GM03348 (cell line): Measurements from ENCODE around the gene CLCF1.

Source experiments
- DNase-seq: peaks from one replicate; pipeline ENCODE4 v3.0.0; 2012; ENCODE audit warnings: low spot score

CLCF1 gene

DNA sequence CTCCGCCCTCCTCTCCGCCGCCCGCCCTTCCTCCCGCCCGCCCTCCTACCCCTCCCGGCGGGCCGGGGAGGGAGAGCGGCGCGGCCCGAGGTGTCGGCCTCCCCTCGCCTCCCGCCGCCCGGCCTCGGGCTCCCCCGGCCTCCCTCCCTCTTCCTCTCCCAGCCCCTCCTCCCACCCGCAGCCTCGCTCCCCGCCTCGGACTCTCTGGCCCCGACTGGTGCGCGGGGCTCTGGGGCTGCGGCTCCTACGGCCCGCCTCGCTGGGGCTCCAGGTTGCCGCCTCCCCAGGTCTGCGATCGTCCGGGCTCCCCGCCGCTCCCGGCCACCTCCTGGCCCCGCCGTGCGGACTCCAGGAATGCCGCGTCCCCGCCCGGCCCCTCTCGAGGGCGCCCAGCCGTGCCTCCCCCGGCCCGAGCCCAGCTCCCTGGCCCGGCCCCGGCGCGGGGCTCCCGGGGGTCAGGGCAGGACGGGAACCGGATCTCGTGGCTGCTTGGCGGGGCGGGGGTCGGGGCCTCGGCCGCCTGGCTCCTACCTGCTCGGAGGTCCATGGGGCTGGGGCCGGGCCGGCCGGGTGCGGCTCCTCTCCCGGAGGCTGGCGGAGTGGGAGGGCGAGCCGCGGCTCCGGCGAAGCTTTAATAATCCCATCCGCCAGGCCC lies at the start of gene CLCF1:
TSS of gene CLCF1 (minus strand) at position 606 of the 655 bp plus-strand sequence. CDS start at position 547, 59 bp downstream.
- peak; percentile 87 for DNase-seq

DNA sequence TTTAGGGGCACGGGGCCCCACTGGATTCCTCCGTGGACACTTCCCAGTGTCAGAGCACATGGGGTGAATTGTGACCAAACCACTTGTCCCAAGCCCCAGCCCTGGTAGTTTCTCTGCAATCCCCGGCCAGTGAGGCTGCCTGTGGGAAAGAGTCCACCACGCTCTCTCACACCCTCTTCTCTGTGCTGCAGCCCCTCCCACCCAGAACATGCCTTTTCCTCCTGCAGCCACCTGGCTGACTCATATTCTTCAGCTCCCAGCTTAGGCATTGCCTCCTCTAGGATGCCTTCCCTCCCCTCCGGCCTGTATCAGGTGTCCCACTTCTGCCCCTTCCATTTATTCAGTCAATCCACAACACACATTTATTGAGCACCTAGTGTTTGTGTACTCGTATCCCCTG lies 49.5 kb upstream of the CLCF1 start:
- no peak for DNase-seq

DNA sequence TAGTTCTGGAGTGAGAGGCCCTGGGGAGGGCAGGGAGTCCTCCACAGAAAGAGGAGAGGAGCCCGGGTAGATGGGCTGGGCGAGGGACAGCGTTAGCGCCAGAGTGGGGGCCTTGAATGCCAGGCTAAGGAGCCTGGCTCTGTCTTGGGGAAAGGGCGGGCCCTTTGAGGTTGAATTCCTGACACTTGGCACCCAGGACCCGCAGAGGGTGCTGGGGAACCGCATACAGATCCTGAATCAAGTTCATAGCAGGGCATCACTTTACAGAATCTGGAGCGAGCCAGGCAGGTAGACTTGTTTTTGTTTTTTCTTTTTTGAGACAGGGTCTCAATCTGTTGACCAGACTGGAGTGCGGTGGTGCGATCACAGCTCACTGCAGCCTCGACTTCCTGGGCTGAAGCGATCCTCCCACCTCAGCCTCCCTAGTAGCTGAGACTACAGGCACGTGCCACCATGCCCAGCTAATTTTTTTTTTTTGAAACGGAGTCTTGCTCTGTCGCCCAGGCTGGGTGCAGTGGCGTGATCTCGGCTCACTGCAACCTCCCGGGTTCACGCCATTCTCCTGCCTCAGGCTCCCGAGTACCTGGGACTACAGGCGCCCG lies 48.1 kb upstream of the CLCF1 start:
- no peak for DNase-seq

DNA sequence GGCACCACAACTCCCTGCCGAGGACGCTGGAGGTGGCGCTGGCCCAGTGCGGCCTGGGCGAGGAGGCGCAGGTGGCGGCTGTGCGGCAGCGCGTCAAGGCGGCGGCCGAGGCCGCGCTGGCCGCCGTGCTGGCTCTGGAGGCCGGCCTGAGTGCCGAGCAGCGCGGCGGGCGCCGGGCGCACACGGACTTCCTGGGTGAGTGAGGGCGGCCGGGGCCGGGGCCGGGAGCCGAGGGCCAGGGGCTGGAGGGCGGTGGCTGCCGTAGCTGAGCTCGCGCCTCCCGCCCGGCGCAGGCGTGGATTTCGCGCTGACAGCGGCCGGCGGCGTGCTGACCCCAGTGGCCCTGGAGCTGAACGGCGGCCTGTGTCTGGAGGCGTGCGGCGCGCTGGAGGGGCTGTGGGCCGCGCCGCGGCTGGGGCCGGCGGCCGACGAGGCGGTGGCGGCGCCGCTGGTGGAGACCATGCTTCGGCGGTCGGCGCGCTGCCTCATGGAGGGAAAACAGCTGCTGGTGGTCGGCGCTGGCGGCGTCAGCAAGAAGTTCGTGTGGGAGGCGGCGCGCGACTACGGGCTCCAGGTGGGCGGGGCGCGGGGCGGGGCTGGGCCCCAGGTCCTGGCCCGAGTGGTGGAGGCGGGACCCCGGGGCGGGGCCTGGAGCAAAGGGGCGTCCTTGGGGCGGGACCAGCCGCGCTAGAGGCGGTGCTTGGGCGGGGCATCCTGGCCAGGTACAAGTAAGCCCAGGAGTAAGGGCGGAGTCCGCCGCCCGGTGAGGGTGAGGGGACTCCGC lies 47.4 kb upstream of the CLCF1 start:
- peak; percentile 99 for DNase-seq

GRCh38 chr11:67420147-67420645 lies 46.8 kb upstream of the CLCF1 start:
- DNase-seq: no peak

GRCh38 chr11:67419325-67420049 lies 46.1 kb upstream of the CLCF1 start:
- no peak for DNase-seq

GRCh38 chr11:67418476-67419281 lies 45.3 kb upstream of the CLCF1 start:
- DNase-seq: no peak

GRCh38 chr11:67417425-67417824 lies 44.0 kb upstream of the CLCF1 start:
- DNase-seq: no peak

- DNase-seq: no peak
These were observed 43.3 kb upstream of the CLCF1 start for GRCh38 chr11:67416416-67417335.

- DNase-seq: no peak
These were observed 42.3 kb upstream of the CLCF1 start, which contains the start of gene CARNS1 for GRCh38 chr11:67415501-67416304. CARNS1 (plus strand) TSS chr11:67415678; CDS start chr11:67416200, 522 bp downstream.

DNA sequence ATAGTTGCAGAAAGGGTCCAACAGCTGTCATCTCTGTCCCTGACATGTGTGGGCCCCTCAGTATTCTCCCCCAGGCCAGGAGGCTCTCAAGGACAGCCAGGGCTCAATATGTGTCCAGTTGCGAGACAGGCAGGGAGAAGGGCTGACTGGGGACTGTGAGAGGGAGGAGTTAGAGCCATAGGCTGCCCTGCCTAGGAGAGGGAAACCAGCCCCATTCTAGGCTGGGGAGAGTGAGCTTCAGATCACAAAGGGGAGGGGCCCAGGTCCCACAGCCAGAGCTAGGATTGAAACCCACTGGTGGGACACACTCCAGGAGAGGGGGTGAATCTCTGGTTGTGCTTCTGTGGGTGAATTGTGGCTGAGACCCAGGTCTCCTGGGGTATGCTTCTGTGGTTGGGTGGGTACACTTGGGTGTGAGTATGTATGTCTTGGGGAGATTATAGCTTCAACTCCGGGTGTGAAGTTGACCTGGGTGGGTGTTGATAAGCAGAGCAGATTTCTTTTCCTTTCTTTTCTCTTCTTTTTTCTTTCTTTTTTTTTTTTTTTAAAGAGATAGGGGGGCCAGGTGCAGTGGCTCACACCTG lies 40.0 kb upstream of the CLCF1 start:
- no peak for DNase-seq

DNA sequence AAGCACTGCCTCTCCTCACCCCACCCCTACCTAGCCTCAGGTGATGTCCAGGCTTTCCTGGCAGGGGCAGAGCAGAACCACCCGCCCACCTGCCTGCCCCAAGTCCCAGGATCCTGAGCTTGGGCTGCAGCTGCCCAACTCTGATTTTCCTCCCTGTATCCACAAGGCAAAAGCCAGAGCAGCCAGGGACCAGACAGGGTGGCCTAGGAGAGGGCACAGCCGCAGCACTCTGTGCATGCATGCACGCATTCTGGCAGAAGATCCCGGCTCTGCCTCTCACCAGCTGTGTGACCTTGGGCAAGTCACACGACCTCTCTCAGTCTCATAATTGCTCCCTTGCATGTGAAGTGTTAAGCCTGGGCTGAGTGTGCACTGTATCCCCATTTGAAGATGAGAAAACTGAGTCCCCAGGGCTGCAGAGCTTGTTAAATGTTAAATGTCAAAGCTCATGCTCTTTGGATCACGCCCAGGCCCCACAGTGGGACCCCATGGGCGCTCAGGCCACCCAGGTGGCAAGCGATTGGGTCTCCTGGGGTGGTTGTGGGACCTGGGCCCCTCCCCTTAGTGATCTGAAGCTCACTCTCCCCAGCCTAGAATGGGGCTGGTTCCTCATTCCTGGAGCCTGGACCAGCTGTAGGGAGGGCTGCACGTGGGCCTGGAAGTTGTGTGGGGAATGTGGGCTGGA lies 39.2 kb upstream of the CLCF1 start:
- DNase-seq: no peak

DNA sequence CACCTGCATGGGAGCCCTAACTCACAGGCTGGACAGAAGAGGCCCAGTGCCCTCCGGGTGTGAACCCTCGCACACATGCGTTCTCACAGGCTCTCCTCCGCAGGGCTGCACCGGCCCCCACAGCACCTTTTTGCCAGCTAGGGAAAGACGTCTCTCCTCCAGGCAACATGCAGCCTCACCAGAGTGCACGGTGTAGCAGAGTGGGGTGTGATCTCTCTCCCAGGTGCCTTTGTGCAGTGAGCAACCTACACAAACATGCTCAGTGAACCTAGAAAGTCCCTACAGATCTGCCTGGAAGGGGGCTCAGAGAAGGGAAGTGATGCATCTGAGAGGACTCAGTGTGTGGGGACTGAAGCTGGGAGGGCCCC lies 38.4 kb upstream of the CLCF1 start:
- DNase-seq: no peak

- no peak for DNase-seq
These were observed 37.8 kb upstream of the CLCF1 start for GRCh38 chr11:67410984-67411784.

DNA sequence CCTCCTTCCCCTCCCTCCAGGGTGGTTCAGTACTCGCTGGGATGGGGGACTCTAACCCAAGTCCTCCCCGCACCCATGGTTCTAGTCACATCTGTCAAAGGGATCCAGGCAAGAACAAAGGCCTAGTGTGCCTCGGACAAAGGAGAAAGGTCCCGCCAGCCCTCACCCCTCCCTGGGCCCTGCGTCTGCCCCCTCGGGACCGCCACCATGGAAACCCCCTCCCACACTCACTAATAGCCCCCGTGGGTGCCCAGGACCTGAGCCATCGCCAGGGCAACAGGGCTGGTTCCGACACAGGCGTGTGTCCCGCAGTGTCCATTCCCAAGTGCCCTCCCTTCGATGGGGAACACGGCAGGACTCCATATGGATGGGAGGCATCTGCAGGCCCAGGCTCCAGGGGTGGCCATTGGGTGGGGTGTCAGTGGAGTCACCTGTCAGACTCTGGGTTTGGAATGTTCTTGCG lies 37.0 kb upstream of the CLCF1 start:
- no peak for DNase-seq

DNA sequence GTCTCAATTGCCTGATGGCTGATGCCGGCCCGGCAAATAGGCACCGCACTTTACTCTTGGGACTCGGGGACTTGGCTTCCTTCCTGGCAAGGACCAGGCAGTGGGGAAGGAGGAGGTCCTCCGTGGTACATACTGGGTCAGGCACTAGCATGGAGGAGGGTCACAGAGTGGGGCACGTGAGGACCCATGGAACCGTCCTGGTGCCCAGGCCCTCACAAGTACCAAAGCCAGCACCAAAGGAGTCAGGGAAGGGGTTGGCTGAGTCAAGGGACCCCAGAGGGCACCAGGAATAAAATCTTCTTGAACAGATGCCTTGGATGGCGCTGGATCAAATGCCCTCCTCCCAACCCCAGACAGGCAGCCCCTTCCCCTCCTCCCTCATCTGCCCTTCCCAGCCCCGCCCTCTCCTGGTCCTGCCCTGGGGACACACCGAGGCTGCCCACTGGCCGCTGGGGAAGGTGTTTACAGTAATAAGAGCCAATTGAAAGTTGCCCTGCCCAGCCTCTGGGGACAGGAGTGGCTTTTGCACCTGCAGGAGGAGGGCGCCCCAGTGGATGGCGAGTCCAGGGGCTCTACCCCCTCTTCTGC lies 36.5 kb upstream of the CLCF1 start:
- DNase-seq: no peak

- no peak for DNase-seq
These were observed 35.9 kb upstream of the CLCF1 start for GRCh38 chr11:67409261-67409666.
